LNCaP clone FGC (cell line): Measurements from ENCODE around the gene KCNC2.

Experiments used
- DNase-seq: peaks from one replicate; pipeline ENCODE4 v3.0.0-alpha.2; 2011; ENCODE audit warnings: low read depth
- H3K4me3 ChIP-seq: 2 replicates; pipeline ENCODE4 v1.5.1; 2011; ENCODE audit warnings: mild to moderate bottlenecking, low read depth, low read length, control low read depth
- TF ChIP-seq, protein P1 (sequence below): IDR thresholded peaks from 2 replicates; pipeline ENCODE4 v1.5.1; 2012; ENCODE audit warnings: mild to moderate bottlenecking; ENCODE audit not compliant: control insufficient read depth, insufficient read depth; ENCODE audit errors: extremely low read depth

KCNC2 gene

DNA sequence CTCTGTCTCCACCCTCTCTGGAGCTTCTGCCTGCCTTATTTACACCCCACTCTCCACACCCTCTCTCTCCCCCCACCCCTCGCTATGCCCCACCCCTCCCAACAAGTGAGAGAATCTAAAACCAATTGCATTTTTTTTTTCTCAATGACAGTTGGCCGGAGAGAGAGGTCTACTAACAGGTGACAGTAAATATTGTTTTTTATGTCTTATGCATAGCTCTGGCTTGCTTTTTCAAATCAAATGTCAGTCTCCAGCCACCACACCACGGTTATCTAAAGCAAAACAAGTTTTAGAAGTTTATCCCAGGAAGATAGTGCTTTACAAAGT is at the start of gene KCNC2:
KCNC2 (minus strand) TSS at position 28 of the 327 bp plus-strand sequence.
- TF ChIP-seq, protein P1, sequence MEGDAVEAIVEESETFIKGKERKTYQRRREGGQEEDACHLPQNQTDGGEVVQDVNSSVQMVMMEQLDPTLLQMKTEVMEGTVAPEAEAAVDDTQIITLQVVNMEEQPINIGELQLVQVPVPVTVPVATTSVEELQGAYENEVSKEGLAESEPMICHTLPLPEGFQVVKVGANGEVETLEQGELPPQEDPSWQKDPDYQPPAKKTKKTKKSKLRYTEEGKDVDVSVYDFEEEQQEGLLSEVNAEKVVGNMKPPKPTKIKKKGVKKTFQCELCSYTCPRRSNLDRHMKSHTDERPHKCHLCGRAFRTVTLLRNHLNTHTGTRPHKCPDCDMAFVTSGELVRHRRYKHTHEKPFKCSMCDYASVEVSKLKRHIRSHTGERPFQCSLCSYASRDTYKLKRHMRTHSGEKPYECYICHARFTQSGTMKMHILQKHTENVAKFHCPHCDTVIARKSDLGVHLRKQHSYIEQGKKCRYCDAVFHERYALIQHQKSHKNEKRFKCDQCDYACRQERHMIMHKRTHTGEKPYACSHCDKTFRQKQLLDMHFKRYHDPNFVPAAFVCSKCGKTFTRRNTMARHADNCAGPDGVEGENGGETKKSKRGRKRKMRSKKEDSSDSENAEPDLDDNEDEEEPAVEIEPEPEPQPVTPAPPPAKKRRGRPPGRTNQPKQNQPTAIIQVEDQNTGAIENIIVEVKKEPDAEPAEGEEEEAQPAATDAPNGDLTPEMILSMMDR = no peak
- no peak for DNase-seq
- H3K4me3 ChIP-seq = peak within 1 kb of the TSS; percentile 38

DNA sequence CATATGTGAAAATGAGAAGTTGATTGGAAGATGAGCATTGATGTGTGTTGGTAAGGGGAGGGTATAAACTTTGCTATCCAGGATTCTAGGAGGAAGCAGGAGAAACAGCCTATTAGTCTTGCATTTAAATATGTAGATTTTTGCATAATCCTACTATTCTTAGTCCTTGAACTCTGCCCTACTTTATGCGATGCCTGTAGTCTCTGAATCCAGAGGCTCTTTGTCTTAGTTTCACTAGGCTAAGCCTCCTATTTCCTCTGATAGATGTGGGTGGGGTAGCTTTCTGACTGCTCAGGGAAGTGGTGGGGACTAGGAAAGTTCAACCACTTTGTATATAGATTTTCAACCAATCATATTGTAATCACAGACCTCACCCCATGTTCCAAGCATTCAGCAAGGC is 49.5 kb upstream of the KCNC2 start:
- no peak for DNase-seq
- H3K4me3 ChIP-seq = no peak overlapping the region
- TF ChIP-seq, protein P1 = no peak

DNA sequence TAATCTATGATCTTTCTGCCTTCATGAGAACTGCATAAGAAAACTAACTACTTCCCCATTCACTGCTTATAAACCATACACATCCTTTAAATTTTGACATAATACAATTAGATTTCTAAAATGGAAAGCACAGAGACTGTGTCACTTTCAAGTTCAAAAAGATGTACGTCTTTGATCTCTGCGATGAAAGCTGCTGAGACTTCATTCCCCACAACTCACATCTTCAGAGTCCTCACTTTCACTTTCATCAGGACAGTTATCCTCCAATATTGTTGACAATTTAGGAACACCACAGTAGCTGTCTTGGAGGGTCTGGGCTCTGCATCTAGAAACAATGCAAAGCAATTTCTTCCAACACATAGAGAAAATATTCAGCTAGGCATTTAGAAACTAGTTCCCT is 47.9 kb upstream of the KCNC2 start:
- TF ChIP-seq, protein P1 = no peak
- H3K4me3 ChIP-seq = no peak overlapping the region
- no peak for DNase-seq

DNA sequence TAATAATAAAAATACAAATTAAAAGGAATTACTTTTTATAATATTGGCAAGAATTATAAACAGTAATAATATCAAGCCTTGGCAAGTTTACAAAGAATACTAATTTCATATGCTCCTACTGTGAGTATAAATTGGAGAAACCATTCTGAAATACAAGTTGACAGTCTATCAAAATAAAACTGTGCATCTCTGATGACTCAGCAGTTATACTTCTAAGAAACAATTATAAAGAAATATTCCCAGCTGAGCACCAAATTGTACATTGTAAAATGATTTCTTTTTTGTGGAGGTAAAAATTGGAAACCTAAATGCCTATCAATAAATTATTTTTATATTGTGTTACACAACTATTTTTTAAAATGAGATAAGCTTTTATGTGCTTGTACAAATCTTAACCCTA is 35.5 kb upstream of the KCNC2 start:
- no peak overlapping the region for H3K4me3 ChIP-seq
- TF ChIP-seq, protein P1 = no peak
- no peak for DNase-seq

DNA sequence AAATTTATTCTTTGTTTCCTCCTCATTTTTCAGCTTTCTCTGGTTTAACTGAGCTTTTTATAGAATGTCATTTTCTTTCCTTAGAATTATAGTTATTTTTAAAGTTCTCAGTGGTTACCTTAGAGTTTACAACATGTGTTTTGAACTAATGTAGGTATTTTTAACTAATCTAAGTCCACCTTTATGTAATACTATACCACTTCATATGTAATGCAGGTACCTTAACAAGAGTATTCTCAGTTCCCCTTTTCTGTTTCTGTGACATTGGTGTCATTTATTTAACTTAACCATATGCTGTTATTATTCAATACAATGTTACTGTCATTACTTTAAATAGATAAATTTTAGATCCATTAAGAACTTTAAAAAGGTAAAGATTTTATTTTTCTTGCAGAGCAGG is 30.3 kb upstream of the KCNC2 start:
- TF ChIP-seq, protein P1 = no peak
- no peak for DNase-seq
- H3K4me3 ChIP-seq = no peak overlapping the region

DNA sequence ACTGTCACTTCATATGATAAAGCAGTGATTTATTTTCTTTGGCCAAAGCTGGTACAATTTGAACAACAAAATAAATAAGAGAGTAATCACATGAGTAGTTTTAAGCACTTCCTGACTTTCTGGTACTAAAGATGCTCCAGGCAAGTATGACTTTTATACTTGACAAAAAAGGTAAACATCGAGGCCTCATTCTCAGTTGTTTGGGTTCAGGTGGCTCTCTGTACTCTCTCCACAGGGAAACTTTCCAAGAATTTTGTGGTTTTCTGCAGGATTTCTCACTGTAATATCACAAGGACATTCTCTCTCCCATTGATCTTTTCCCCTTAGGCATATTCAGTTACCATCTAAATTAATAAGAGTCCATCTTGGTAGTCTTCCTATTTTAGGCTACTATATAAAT is 26.6 kb upstream of the KCNC2 start:
- TF ChIP-seq, protein P1 = no peak
- peak; percentile 4 for DNase-seq

DNA sequence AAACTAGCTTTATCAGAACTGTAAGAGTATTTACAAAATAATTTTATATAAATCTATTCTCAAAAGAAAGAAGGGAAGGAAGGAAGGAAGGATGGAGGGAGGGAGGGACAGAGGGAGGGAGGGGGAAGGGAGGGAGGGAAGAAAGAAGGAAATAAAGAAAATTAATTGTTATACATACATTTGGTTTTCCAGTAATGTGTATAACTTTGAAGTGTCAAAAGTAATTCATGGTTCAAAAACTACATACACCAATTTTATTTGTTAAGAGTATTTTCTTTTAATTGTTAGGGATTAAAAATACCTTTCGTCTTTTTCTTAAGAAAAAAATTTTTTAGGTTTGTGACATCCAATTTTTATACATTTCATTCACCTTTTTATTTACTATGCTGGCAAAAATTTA is 17.5 kb upstream of the KCNC2 start:
- no peak for DNase-seq
- TF ChIP-seq, protein P1 = no peak
- H3K4me3 ChIP-seq = no peak overlapping the region

More for the DNA sequence above, 26.6 kb upstream of the KCNC2 start:
- no peak overlapping the region for H3K4me3 ChIP-seq
